MCF 10A (cell line): Measurements from ENCODE around the gene ANAPC1. TPM values are rescaled to one million over a fixed set of nuclear protein-coding genes. Genes with fewer than 3 reads are reported as not detected.
"Not testable (repeated sequence)": the region's sequence is repeated elsewhere in the genome, so short reads cannot be mapped to it uniquely, and the experiment has no call there.

Experiments
- BruUV-seq: library from RNA; stranded (reverse); fragments of 400-500 nt; replicated peaks from 2 replicates; lab custom pipeline; 2021; lab: Mats Ljungman, UMichigan
- CTCF ChIA-PET: fragments of 300-600 bp; sonication (Branson Sonifier 250); formaldehyde crosslinking; extraction: SDS; loops from one replicate; lab custom pipeline; 2021; ENCODE audit warnings: antibody characterized with exemption, inconsistent platforms; lab: Yijun Ruan, JAX
- POLR2A ChIA-PET: fragments of 300-600, 350-650 bp; sonication (Branson Sonifier 250); formaldehyde crosslinking; extraction: SDS; loops from one replicate; lab custom pipeline; 2020; ENCODE audit warnings: antibody characterized with exemption, inconsistent platforms; lab: Yijun Ruan, JAX
- DNase-seq: peaks from one replicate; pipeline ENCODE4 v3.0.0-alpha.2; 2018; ENCODE audit not compliant: unreplicated experiment
- H3K27ac Mint-ChIP-seq: one replicate; pipeline ENCODE4 v1.8.0; 2022; ENCODE audit warnings: mild to moderate bottlenecking, low read depth, mixed read lengths; ENCODE audit not compliant: unreplicated experiment
- H3K27me3 Mint-ChIP-seq: one replicate; pipeline ENCODE4 v1.8.0; 2022; ENCODE audit warnings: mixed read lengths; ENCODE audit not compliant: insufficient read depth, unreplicated experiment
- H3K36me3 Mint-ChIP-seq: one replicate; pipeline ENCODE4 v1.8.0; 2022; ENCODE audit warnings: mild to moderate bottlenecking, moderate library complexity, mixed read lengths; ENCODE audit not compliant: insufficient read depth, unreplicated experiment
- H3K4me1 Mint-ChIP-seq: one replicate; pipeline ENCODE4 v1.8.0; 2022; ENCODE audit warnings: mixed read lengths; ENCODE audit not compliant: insufficient read depth, unreplicated experiment
- H3K4me3 Mint-ChIP-seq: one replicate; pipeline ENCODE4 v1.8.0; 2022; ENCODE audit warnings: mild to moderate bottlenecking, moderate library complexity, mixed read lengths; ENCODE audit not compliant: unreplicated experiment
- H3K9me3 Mint-ChIP-seq: one replicate; pipeline ENCODE4 v1.8.0; 2022; ENCODE audit warnings: mixed read lengths; ENCODE audit not compliant: unreplicated experiment
- intact Hi-C: fragments of 100-400 bp; cut with micrococcal nuclease; formaldehyde crosslinking; loops from 2 replicates; pipeline ENCODE4 v1.14.1; 2022
- total RNA-seq: library from RNA; stranded (reverse); gene quantifications from 2 replicates; pipeline ENCODE4 v1.2.3, GENCODE V29; 2022

ANAPC1 gene
- total RNA-seq, 1 experiment from 2014 or later = 66.1 TPM

- POLR2A ChIA-PET, H3K9me3 Mint-ChIP-seq, H3K27ac Mint-ChIP-seq, intact Hi-C loops, DNase-seq, H3K4me3 Mint-ChIP-seq, H3K27me3 Mint-ChIP-seq, BruUV-seq, CTCF ChIA-PET, H3K4me1 Mint-ChIP-seq: not testable (repeated sequence)
- H3K36me3 Mint-ChIP-seq = peaks cover 64% of the 10 kb centered on the region
Measured at GRCh38 chr2:111834221-111834620, 49.8 kb downstream of the ANAPC1 start.

GRCh38 chr2:111830479-111830878 lies 53.5 kb downstream of the ANAPC1 start:
- intact Hi-C loops, CTCF ChIA-PET, H3K4me1 Mint-ChIP-seq, POLR2A ChIA-PET, DNase-seq, H3K4me3 Mint-ChIP-seq, BruUV-seq, H3K27ac Mint-ChIP-seq, H3K27me3 Mint-ChIP-seq, H3K9me3 Mint-ChIP-seq: not testable (repeated sequence)
- peaks cover 71% of the 10 kb centered on the region for H3K36me3 Mint-ChIP-seq

DNA sequence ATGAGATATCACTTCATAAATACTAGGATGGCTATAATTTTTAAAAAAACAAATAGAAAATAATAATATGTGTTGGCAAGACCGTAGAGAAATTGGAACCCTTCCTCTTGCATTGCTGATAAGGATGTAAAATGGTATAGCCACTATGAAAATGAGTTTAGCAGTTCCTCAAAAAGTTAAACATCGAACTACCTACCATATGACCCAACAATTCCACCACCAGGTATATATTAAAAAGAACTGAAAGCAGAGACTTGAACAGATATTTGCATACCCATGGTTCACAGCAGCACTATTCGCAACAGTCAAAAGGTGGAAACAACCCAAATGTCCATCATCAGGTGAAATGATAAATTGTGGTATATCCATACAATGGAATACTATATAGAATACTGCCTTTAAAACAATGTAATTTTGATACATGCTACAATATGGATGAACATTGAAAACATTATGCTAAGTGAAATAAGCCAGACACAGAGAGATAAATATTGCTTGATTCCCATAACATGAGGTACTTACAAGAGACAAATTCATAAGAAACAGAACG lies 55.7 kb downstream of the ANAPC1 start:
- intact Hi-C loops, BruUV-seq, CTCF ChIA-PET, H3K27me3 Mint-ChIP-seq, H3K4me1 Mint-ChIP-seq, H3K9me3 Mint-ChIP-seq, H3K4me3 Mint-ChIP-seq, DNase-seq, POLR2A ChIA-PET, H3K27ac Mint-ChIP-seq: not testable (repeated sequence)
- peaks cover 64% of the 10 kb centered on the region for H3K36me3 Mint-ChIP-seq

DNA sequence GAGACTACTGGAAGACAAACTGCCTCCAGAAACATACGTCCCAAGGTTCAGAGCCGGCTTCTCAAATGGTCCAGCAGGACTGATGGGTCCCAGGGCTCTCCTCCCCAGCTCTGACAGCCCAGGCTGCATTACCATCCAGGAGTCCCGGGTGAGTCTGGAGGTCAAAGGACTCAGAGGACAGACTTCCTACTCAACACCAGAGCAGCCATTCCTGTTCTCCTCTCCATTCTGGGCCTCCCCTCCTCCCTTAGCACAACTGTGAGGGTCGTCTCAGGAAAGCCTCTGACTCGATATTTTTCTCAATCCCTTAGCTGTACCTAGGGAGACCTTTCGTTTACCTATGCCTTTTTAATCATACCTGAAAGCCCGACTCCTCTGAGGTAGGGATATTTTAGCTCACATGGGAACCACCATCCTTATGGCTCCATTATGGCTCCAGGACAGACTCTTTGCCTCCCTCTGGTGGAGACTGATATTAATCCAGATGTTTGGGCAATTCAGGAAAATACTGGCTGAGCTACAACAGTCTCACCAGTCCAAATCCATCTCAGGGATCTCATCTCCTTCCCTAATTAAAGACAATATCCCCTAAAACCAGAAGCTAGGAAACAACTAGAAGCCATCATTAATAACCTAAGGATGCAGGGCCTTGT lies 70.9 kb downstream of the ANAPC1 start:
- CTCF ChIA-PET = interaction anchor here (0.6 kb wide), 1 partner anchor 226 kb away, joined by 3 read pairs; no protein-coding TSS in a partner anchor
- H3K9me3 Mint-ChIP-seq, H3K4me1 Mint-ChIP-seq, POLR2A ChIA-PET, H3K27me3 Mint-ChIP-seq, H3K27ac Mint-ChIP-seq, H3K36me3 Mint-ChIP-seq, intact Hi-C loops, H3K4me3 Mint-ChIP-seq, DNase-seq, BruUV-seq: not testable (repeated sequence)

DNA sequence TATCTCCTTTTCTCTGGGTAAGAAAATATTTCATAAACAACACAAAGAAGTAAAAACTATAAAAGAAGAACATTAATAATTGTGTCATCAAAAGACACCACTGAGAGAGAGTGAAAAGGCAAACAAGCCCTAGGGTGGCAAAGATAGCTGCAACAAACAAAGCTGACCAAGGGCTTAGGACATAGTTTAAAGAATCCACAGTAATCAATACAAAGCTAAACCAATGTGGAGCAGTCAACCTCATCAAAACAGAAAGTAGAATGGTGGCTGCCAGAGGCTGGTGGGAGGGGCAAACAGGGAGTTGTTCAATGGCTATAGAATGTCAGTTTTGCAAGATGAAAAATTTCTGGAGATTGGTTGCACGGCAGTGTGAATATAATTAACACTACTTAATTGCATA lies 93.4 kb downstream of the ANAPC1 start:
- H3K36me3 Mint-ChIP-seq, BruUV-seq, H3K4me3 Mint-ChIP-seq, DNase-seq, H3K4me1 Mint-ChIP-seq, H3K27ac Mint-ChIP-seq, H3K9me3 Mint-ChIP-seq, POLR2A ChIA-PET, CTCF ChIA-PET, H3K27me3 Mint-ChIP-seq, intact Hi-C loops: not testable (repeated sequence)

- H3K9me3 Mint-ChIP-seq, intact Hi-C loops, H3K27ac Mint-ChIP-seq, CTCF ChIA-PET, DNase-seq, H3K4me1 Mint-ChIP-seq, BruUV-seq, H3K4me3 Mint-ChIP-seq, POLR2A ChIA-PET, H3K27me3 Mint-ChIP-seq: not testable (repeated sequence)
- H3K36me3 Mint-ChIP-seq = peaks cover 13% of the 10 kb centered on the region
Measured at GRCh38 chr2:111784081-111784480, 99.9 kb downstream of the ANAPC1 start.

DNA sequence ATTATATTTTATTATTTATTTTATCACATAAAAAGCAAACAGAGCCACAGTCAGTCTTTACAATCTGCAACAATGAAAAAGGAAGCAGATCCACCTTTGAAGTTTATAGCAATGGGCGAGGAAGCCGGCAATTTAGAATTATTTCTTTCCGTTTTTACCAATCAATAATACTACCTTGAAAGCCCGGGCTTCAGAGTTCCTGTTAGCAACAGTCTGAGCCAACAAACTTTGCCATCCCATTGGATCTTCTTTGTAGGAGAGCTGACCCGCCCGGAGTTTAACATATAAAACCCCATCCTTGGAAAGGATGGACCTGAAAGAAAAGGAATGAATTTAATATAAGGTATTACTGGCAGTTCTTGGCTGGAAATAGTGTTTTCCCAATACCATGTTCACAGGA lies 101.8 kb downstream of the ANAPC1 start:
- POLR2A ChIA-PET = not testable (repeated sequence)

GRCh38 chr2:111781443-111782094 lies 102.4 kb downstream of the ANAPC1 start:
- CTCF ChIA-PET, POLR2A ChIA-PET, H3K27me3 Mint-ChIP-seq, BruUV-seq, H3K4me1 Mint-ChIP-seq, intact Hi-C loops, H3K36me3 Mint-ChIP-seq, H3K27ac Mint-ChIP-seq, H3K4me3 Mint-ChIP-seq, H3K9me3 Mint-ChIP-seq, DNase-seq: not testable (repeated sequence)

More for the DNA sequence above, 101.8 kb downstream of the ANAPC1 start:
- H3K27ac Mint-ChIP-seq, intact Hi-C loops, DNase-seq, H3K9me3 Mint-ChIP-seq, CTCF ChIA-PET, BruUV-seq, H3K27me3 Mint-ChIP-seq, H3K4me1 Mint-ChIP-seq, H3K4me3 Mint-ChIP-seq: not testable (repeated sequence)
- H3K36me3 Mint-ChIP-seq = peaks cover 12% of the 10 kb centered on the region

GRCh38 chr2:111777155-111777554 lies 106.8 kb downstream of the ANAPC1 start:
- POLR2A ChIA-PET, H3K9me3 Mint-ChIP-seq, CTCF ChIA-PET, H3K27me3 Mint-ChIP-seq, H3K4me3 Mint-ChIP-seq, H3K27ac Mint-ChIP-seq, DNase-seq, intact Hi-C loops, BruUV-seq, H3K4me1 Mint-ChIP-seq: not testable (repeated sequence)
- peaks cover 12% of the 10 kb centered on the region for H3K36me3 Mint-ChIP-seq
